MM.1S (cell line): Measurements from ENCODE around the gene ST3GAL4.

Experiments used
- DNase-seq: peaks from one replicate; pipeline ENCODE4 v3.0.0-alpha.2; 2015
- H2AFZ ChIP-seq: fragments of 300-600 bp; sonication (generic); 2 replicates; pipeline ENCODE4 v1.6.0; 2016; ENCODE audit warnings: antibody characterized with exemption, low read length
- H3F3A ChIP-seq: fragments of 300-600 bp; sonication (generic); 2 replicates; pipeline ENCODE4 v1.6.1; 2016; ENCODE audit warnings: mild to moderate bottlenecking, antibody characterized with exemption, low read length, moderate library complexity, mixed read lengths; ENCODE audit not compliant: insufficient read depth
- H3K27ac ChIP-seq: fragments of 300-600 bp; sonication (generic); 2 replicates; pipeline ENCODE4 v1.5.1; 2016; ENCODE audit warnings: mild to moderate bottlenecking, low read length
- H3K27me3 ChIP-seq: fragments of 300-600 bp; sonication (generic); replicated peaks from 2 replicates; pipeline ENCODE4 v1.6.0; 2016; ENCODE audit warnings: low read length; ENCODE audit not compliant: insufficient read depth
- H3K36me3 ChIP-seq: fragments of 300-600 bp; sonication (generic); replicated peaks from 2 replicates; pipeline ENCODE4 v1.6.1; 2016; ENCODE audit warnings: mild to moderate bottlenecking, low read length, mixed read lengths; ENCODE audit not compliant: insufficient read depth
- H3K4me1 ChIP-seq: fragments of 300-600 bp; sonication (generic); 2 replicates; pipeline ENCODE4 v1.6.1; 2016; ENCODE audit warnings: low read length, mixed read lengths
- H3K4me2 ChIP-seq: fragments of 300-600 bp; sonication (generic); 2 replicates; pipeline ENCODE4 v1.6.0; 2016; ENCODE audit warnings: low read depth, low read length
- H3K4me3 ChIP-seq: fragments of 300-600 bp; sonication (generic); 2 replicates; pipeline ENCODE4 v1.5.1; 2016; ENCODE audit warnings: low read length, mixed read lengths
- H3K79me2 ChIP-seq: fragments of 300-600 bp; sonication (generic); 2 replicates; pipeline ENCODE4 v1.6.1; 2016; ENCODE audit warnings: mixed run types, low read length, mixed read lengths
- H3K9ac ChIP-seq: fragments of 300-600 bp; sonication (generic); 2 replicates; pipeline ENCODE4 v1.6.1; 2016; ENCODE audit warnings: low read length, mixed read lengths
- H3K9me2 ChIP-seq: fragments of 300-600 bp; sonication (generic); replicated peaks from 2 replicates; pipeline ENCODE4 v1.6.1; 2016; ENCODE audit warnings: mild to moderate bottlenecking, low read length, mixed read lengths; ENCODE audit not compliant: insufficient read depth
- H3K9me3 ChIP-seq: fragments of 300-600 bp; sonication (generic); replicated peaks from 2 replicates; pipeline ENCODE4 v1.6.1; 2016; ENCODE audit warnings: mild to moderate bottlenecking, low read length, mixed read lengths; ENCODE audit not compliant: insufficient read depth
- H4K20me1 ChIP-seq: fragments of 300-600 bp; sonication (generic); 2 replicates; pipeline ENCODE4 v1.6.1; 2016; ENCODE audit warnings: mild to moderate bottlenecking, low read length, moderate library complexity, mixed read lengths; ENCODE audit not compliant: insufficient read depth
- EZH2 ChIP-seq: fragments of 300-600 bp; sonication (generic); optimal IDR thresholded peaks from 2 replicates; pipeline ENCODE3; 2017; ENCODE audit warnings: low read depth, mild to moderate bottlenecking, antibody characterized with exemption, low read length, mixed read lengths
- EZH2phosphoT487 ChIP-seq: fragments of 300-600 bp; sonication (generic); IDR thresholded peaks from 2 replicates; pipeline ENCODE4 v1.6.1; 2018; ENCODE audit warnings: antibody characterized with exemption, low read length
- TF ChIP-seq, protein P1 (sequence below): fragments of 300-600 bp; sonication (generic); IDR thresholded peaks from 2 replicates; pipeline ENCODE4 v1.5.1; 2016; ENCODE audit warnings: antibody characterized with exemption, low read length, mixed read lengths

ST3GAL4 gene

DNA sequence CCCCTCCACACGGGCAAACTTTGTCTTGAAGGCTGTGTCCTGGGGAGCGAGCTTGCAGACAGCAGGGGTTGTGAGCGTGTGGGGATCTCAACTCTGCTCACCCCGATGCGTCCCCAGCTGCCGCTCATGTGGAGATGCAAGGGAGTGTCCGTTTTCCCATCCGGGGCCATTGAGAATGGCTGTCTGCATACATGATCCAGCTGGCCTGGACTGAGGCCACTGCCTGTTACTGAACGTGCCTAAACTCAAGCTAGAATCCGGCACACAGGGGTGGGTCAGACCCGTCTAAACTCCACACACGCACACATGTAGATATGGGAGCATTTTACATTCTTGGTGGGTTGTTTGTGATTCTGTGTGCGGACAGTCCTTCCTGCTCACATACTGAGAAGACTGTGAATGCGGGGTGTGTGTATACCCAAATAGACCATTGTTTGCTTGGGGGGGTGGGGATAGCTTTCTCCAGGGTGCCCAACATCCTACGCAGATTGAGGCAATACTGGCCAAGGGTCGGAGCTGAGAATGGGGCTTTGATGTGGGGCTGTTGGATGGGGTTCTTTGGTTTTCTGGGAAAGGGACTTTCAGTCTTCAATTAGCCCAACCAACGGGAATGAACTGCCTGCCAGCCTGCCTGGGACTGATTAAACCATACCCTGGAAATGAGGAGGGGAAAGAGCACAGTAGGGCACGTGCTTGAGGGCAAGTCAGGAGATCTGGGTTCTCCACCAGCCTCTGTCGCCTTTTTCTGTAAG, 60.4 kb downstream of the ST3GAL4 start:
- Histone ChIP-seq H4K20me1 (no peaks in the 10 kb centered on the region), H3K9ac (no peak overlapping the region), H3K9me2 (no peaks in the 10 kb centered on the region), H3K27ac (no peak overlapping the region), H2AFZ (no peak overlapping the region), H3K79me2 (no peaks in the 10 kb centered on the region), H3K4me2 (no peak overlapping the region), H3K27me3 (peaks cover 11% of the 10 kb centered on the region), H3F3A (0 out of 2 replicates have a peak, but pooled peaks cover 6% of the 10 kb centered on the region), H3K4me3 (no peak overlapping the region), H3K9me3 (no peaks in the 10 kb centered on the region), H3K4me1 (peaks cover 10% of the 10 kb centered on the region), H3K36me3 (no peaks in the 10 kb centered on the region)
- TF ChIP-seq EZH2phosphoT487 (no peak), EZH2 (no peak)
- TF ChIP-seq, protein P1, sequence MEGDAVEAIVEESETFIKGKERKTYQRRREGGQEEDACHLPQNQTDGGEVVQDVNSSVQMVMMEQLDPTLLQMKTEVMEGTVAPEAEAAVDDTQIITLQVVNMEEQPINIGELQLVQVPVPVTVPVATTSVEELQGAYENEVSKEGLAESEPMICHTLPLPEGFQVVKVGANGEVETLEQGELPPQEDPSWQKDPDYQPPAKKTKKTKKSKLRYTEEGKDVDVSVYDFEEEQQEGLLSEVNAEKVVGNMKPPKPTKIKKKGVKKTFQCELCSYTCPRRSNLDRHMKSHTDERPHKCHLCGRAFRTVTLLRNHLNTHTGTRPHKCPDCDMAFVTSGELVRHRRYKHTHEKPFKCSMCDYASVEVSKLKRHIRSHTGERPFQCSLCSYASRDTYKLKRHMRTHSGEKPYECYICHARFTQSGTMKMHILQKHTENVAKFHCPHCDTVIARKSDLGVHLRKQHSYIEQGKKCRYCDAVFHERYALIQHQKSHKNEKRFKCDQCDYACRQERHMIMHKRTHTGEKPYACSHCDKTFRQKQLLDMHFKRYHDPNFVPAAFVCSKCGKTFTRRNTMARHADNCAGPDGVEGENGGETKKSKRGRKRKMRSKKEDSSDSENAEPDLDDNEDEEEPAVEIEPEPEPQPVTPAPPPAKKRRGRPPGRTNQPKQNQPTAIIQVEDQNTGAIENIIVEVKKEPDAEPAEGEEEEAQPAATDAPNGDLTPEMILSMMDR: no peak
- DNase-seq: no peak

GRCh38 chr11:126416542-126417090, 61.1 kb downstream of the ST3GAL4 start:
- TF ChIP-seq EZH2 (no peak), EZH2phosphoT487 (no peak)
- TF ChIP-seq, protein P1: no peak
- Histone ChIP-seq H3K36me3 (no peaks in the 10 kb centered on the region), H3K9ac (no peak overlapping the region), H3K9me2 (no peaks in the 10 kb centered on the region), H4K20me1 (no peaks in the 10 kb centered on the region), H3K4me3 (no peak overlapping the region), H2AFZ (no peak overlapping the region), H3K27me3 (peaks cover 11% of the 10 kb centered on the region), H3F3A (0 out of 2 replicates have a peak, but pooled peaks cover 6% of the 10 kb centered on the region), H3K4me1 (peaks cover 14% of the 10 kb centered on the region), H3K4me2 (peak overlapping the region; percentile 11; the same call in 1 of the 2 replicates), H3K79me2 (no peaks in the 10 kb centered on the region), H3K9me3 (no peaks in the 10 kb centered on the region), H3K27ac (no peak overlapping the region)
- peak; percentile 22 for DNase-seq

GRCh38 chr11:126417091-126417862, 61.8 kb downstream of the ST3GAL4 start:
- no peak overlapping the region for H3K4me3 ChIP-seq
- H3K9ac ChIP-seq: no peak overlapping the region

More at GRCh38 chr11:126417091-126417862, 61.8 kb downstream of the ST3GAL4 start:
- H3K9me3 ChIP-seq: no peaks in the 10 kb centered on the region
- peaks cover 11% of the 10 kb centered on the region for H3K27me3 ChIP-seq
- no peaks in the 10 kb centered on the region for H3K79me2 ChIP-seq
- peaks cover 14% of the 10 kb centered on the region for H3K4me1 ChIP-seq
- H3K27ac ChIP-seq: no peak overlapping the region
- no peaks in the 10 kb centered on the region for H3K36me3 ChIP-seq
- H3K9me2 ChIP-seq: no peaks in the 10 kb centered on the region
- H3F3A ChIP-seq: 0 out of 2 replicates have a peak, but pooled peaks cover 6% of the 10 kb centered on the region
- no peaks in the 10 kb centered on the region for H4K20me1 ChIP-seq
- DNase-seq: no peak
- H3K4me2 ChIP-seq: peak overlapping the region; percentile 11; the same call in 1 of the 2 replicates
- no peak overlapping the region for H2AFZ ChIP-seq
- TF ChIP-seq, protein P1: no peak
- TF ChIP-seq EZH2 (no peak), EZH2phosphoT487 (no peak)
